ENCODE measurements around the gene ALPK3.

The ALPK3 gene

GRCh38 chr15:84913360-84913723 is 96.2 kb downstream of the ALPK3 start:
- no peak for TF ChIP-seq SP1 (IDR thresholded peaks at IDR 0.05)
- no peak for TF ChIP-seq LEF1 (IDR thresholded peaks at IDR 0.05; ENCODE audit: borderline replicate concordance)
- no peak for TF ChIP-seq FOXA1 (IDR thresholded peaks at IDR 0.05)
- TF ChIP-seq ARNT (IDR thresholded peaks at IDR 0.05), result no peak
- TF ChIP-seq HDGF (IDR thresholded peaks at IDR 0.05; ENCODE audit: borderline replicate concordance), result no peak
- no peak for TF ChIP-seq FOXM1 (IDR thresholded peaks at IDR 0.05; ENCODE audit: borderline replicate concordance)
- no peak for TF ChIP-seq NFRKB (IDR thresholded peaks at IDR 0.05)
- no peak for TF ChIP-seq TARDBP (IDR thresholded peaks at IDR 0.05)
- ChIA-PET CTCF (interaction anchor here (0.5 kb wide), 1 partner anchor 52 kb away, joined by 6 read pairs; no protein-coding TSS in a partner anchor), POLR2A (no interaction called here)
- DNase-seq (ENCODE audit: extremely low spot score), result no peak

- TF ChIP-seq FOXA1 (IDR thresholded peaks at IDR 0.05) (no peak), CTBP1 (IDR thresholded peaks at IDR 0.05; ENCODE audit: borderline replicate concordance) (no peak), BHLHE40 (IDR thresholded peaks at IDR 0.05; ENCODE audit: borderline replicate concordance) (no peak), PKNOX1 (IDR thresholded peaks at IDR 0.05) (no peak), SP1 (IDR thresholded peaks at IDR 0.05) (no peak), SUZ12 (IDR thresholded peaks at IDR 0.05) (no peak), ELF4 (IDR thresholded peaks at IDR 0.05) (no peak), LEF1 (IDR thresholded peaks at IDR 0.05; ENCODE audit: borderline replicate concordance) (no peak), L3MBTL2 (conservative IDR thresholded peaks at IDR 0.05) (no peak), NFRKB (IDR thresholded peaks at IDR 0.05) (no peak), FOXK2 (IDR thresholded peaks at IDR 0.05) (no peak), TARDBP (IDR thresholded peaks at IDR 0.05) (no peak), FOXM1 (IDR thresholded peaks at IDR 0.05; ENCODE audit: borderline replicate concordance) (no peak), ZNF384 (IDR thresholded peaks at IDR 0.05) (no peak), ARNT (IDR thresholded peaks at IDR 0.05) (no peak), HDGF (IDR thresholded peaks at IDR 0.05; ENCODE audit: borderline replicate concordance) (no peak)
- CTCF ChIA-PET, result interaction anchor here (1.1 to 2.5 kb wide), 2 partner anchors 14 to 36 kb away, joined by 3 to 9 read pairs; no protein-coding TSS in a partner anchor
- DNase-seq (ENCODE audit: extremely low spot score), result no peak
- POLR2A ChIA-PET, result no interaction called here
Observed at GRCh38 chr15:84914351-84914750, 97.2 kb downstream of the ALPK3 start.

- DNase-seq (ENCODE audit: extremely low spot score), result peak; percentile 74
- TF ChIP-seq CTBP1 (IDR thresholded peaks at IDR 0.05; ENCODE audit: borderline replicate concordance), result 0 out of 2 replicates have a peak, but pooled peaks have one; percentile 34
- no peak for TF ChIP-seq SUZ12 (IDR thresholded peaks at IDR 0.05)
- no peak for TF ChIP-seq FOXK2 (IDR thresholded peaks at IDR 0.05)
- TF ChIP-seq PKNOX1 (IDR thresholded peaks at IDR 0.05), result peak; percentile 34; the same call in 1 of the 2 replicates
- TF ChIP-seq ARNT (IDR thresholded peaks at IDR 0.05), result peak; percentile 84
- TF ChIP-seq TARDBP (IDR thresholded peaks at IDR 0.05), result no peak
- no peak for TF ChIP-seq ZNF384 (IDR thresholded peaks at IDR 0.05)
- TF ChIP-seq L3MBTL2 (conservative IDR thresholded peaks at IDR 0.05), result no peak
- TF ChIP-seq HDGF (IDR thresholded peaks at IDR 0.05; ENCODE audit: borderline replicate concordance), result 0 out of 2 replicates have a peak, but pooled peaks have one; percentile 49
- TF ChIP-seq ELF4 (IDR thresholded peaks at IDR 0.05), result no peak
- no peak for TF ChIP-seq LEF1 (IDR thresholded peaks at IDR 0.05; ENCODE audit: borderline replicate concordance)
- no peak for TF ChIP-seq NFRKB (IDR thresholded peaks at IDR 0.05)
- TF ChIP-seq FOXA1 (IDR thresholded peaks at IDR 0.05), result no peak
- TF ChIP-seq SP1 (IDR thresholded peaks at IDR 0.05), result no peak
- no peak for TF ChIP-seq FOXM1 (IDR thresholded peaks at IDR 0.05; ENCODE audit: borderline replicate concordance)
- TF ChIP-seq BHLHE40 (IDR thresholded peaks at IDR 0.05; ENCODE audit: borderline replicate concordance), result no peak
- ChIA-PET POLR2A (no interaction called here), CTCF (interaction anchor here (1.1 to 2.5 kb wide), 2 partner anchors 13 to 37 kb away, joined by 3 to 9 read pairs; no protein-coding TSS in a partner anchor)
Observed at GRCh38 chr15:84914909-84915605, 97.9 kb downstream of the ALPK3 start.

- DNase-seq (ENCODE audit: extremely low spot score), result no peak
- TF ChIP-seq NFRKB (IDR thresholded peaks at IDR 0.05) (no peak), FOXK2 (IDR thresholded peaks at IDR 0.05) (no peak), SUZ12 (IDR thresholded peaks at IDR 0.05) (no peak), ZNF384 (IDR thresholded peaks at IDR 0.05) (no peak), L3MBTL2 (conservative IDR thresholded peaks at IDR 0.05) (no peak), HDGF (IDR thresholded peaks at IDR 0.05; ENCODE audit: borderline replicate concordance) (no peak), FOXM1 (IDR thresholded peaks at IDR 0.05; ENCODE audit: borderline replicate concordance) (no peak), SP1 (IDR thresholded peaks at IDR 0.05) (no peak), FOXA1 (IDR thresholded peaks at IDR 0.05) (no peak), TARDBP (IDR thresholded peaks at IDR 0.05) (no peak), BHLHE40 (IDR thresholded peaks at IDR 0.05; ENCODE audit: borderline replicate concordance) (no peak), ELF4 (IDR thresholded peaks at IDR 0.05) (no peak), ARNT (IDR thresholded peaks at IDR 0.05) (no peak), CTBP1 (IDR thresholded peaks at IDR 0.05; ENCODE audit: borderline replicate concordance) (no peak), LEF1 (IDR thresholded peaks at IDR 0.05; ENCODE audit: borderline replicate concordance) (no peak), PKNOX1 (IDR thresholded peaks at IDR 0.05) (no peak)
- ChIA-PET CTCF (interaction anchor here (2.5 kb wide), 1 partner anchor 13 kb away, joined by 9 read pairs; no protein-coding TSS in a partner anchor), POLR2A (no interaction called here)
Observed at GRCh38 chr15:84915606-84915958, 98.4 kb downstream of the ALPK3 start.

GRCh38 chr15:84917452-84917851 is 100.3 kb downstream of the ALPK3 start:
- TF ChIP-seq FOXK2 (IDR thresholded peaks at IDR 0.05) (no peak), PKNOX1 (IDR thresholded peaks at IDR 0.05) (no peak), BHLHE40 (IDR thresholded peaks at IDR 0.05; ENCODE audit: borderline replicate concordance) (no peak), ARNT (IDR thresholded peaks at IDR 0.05) (no peak), ELF4 (IDR thresholded peaks at IDR 0.05) (no peak), L3MBTL2 (conservative IDR thresholded peaks at IDR 0.05) (no peak), ZNF384 (IDR thresholded peaks at IDR 0.05) (no peak)
- no peak for DNase-seq (ENCODE audit: extremely low spot score)
- CTCF ChIA-PET, result interaction anchor here (0.6 to 1.5 kb wide), 2 partner anchors 10 to 38 kb away, joined by 3 to 4 read pairs; no protein-coding TSS in a partner anchor
- POLR2A ChIA-PET, result no interaction called here
